ENCODE results near the gene GRK5. TPM values are rescaled to one million over a fixed set of nuclear protein-coding genes. Genes with fewer than 3 reads are reported as not detected.

GRK5 gene
- total RNA-seq, 1 experiment from 2014 or later, result 2.3 TPM

DNA sequence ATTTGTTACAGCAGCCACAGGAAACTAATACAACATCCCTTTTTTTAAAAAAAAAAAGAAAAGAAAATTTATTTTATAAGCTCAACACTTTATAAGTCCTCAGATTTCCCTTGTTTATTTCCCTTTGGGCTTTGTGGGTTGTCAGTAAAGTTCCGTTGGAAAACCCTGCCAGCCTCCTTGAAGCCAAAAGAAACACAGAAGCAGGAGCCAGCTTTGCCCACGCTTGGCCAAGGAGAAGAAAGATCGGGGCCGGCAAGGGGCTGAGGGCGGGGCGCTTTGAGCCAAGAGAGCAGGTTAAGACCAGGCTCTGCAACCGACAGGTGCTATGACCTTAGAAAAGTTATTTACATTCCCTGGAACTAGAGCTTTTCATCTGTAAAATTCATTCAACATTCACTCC lies 262.5 kb downstream of the GRK5 start (continued):
- TF ChIP-seq, protein P1, sequence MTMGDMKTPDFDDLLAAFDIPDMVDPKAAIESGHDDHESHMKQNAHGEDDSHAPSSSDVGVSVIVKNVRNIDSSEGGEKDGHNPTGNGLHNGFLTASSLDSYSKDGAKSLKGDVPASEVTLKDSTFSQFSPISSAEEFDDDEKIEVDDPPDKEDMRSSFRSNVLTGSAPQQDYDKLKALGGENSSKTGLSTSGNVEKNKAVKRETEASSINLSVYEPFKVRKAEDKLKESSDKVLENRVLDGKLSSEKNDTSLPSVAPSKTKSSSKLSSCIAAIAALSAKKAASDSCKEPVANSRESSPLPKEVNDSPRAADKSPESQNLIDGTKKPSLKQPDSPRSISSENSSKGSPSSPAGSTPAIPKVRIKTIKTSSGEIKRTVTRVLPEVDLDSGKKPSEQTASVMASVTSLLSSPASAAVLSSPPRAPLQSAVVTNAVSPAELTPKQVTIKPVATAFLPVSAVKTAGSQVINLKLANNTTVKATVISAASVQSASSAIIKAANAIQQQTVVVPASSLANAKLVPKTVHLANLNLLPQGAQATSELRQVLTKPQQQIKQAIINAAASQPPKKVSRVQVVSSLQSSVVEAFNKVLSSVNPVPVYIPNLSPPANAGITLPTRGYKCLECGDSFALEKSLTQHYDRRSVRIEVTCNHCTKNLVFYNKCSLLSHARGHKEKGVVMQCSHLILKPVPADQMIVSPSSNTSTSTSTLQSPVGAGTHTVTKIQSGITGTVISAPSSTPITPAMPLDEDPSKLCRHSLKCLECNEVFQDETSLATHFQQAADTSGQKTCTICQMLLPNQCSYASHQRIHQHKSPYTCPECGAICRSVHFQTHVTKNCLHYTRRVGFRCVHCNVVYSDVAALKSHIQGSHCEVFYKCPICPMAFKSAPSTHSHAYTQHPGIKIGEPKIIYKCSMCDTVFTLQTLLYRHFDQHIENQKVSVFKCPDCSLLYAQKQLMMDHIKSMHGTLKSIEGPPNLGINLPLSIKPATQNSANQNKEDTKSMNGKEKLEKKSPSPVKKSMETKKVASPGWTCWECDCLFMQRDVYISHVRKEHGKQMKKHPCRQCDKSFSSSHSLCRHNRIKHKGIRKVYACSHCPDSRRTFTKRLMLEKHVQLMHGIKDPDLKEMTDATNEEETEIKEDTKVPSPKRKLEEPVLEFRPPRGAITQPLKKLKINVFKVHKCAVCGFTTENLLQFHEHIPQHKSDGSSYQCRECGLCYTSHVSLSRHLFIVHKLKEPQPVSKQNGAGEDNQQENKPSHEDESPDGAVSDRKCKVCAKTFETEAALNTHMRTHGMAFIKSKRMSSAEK (CRISPR knock-in tag; IDR thresholded peaks at IDR 0.05; ENCODE audit: borderline replicate concordance), result no peak
- TF ChIP-seq NFATC4 (CRISPR knock-in tag; IDR thresholded peaks at IDR 0.05), result no peak
- TF ChIP-seq, protein P2, sequence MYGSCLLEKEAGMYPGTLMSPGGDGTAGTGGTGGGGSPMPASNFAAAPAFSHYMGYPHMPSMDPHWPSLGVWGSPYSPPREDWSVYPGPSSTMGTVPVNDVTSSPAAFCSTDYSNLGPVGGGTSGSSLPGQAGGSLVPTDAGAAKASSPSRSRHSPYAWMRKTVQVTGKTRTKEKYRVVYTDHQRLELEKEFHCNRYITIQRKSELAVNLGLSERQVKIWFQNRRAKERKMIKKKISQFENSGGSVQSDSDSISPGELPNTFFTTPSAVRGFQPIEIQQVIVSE (CRISPR knock-in tag; IDR thresholded peaks at IDR 0.05; ENCODE audit: borderline replicate concordance), result no peak
- no peak for TF ChIP-seq FOXP1 (CRISPR knock-in tag; IDR thresholded peaks at IDR 0.05; ENCODE audit: borderline replicate concordance)
- no peak for TF ChIP-seq ZNF423 (CRISPR knock-in tag; IDR thresholded peaks at IDR 0.05)

- Mint-ChIP-seq H3K36me3 (no peaks in the 10 kb centered on the region), H3K4me3 (no peak overlapping the region), H3K4me1 (no peaks in the 10 kb centered on the region), H3K9me3 (peaks cover 7% of the 10 kb centered on the region), H3K27me3 (ENCODE audit: low read depth) (peaks cover 31% of the 10 kb centered on the region), H3K27ac (no peak overlapping the region)
- ATAC-seq (no peak), DNase-seq (ENCODE audit: low spot score) (no peak)
- ChIA-PET POLR2A (no interaction called here), CTCF (interaction anchor here (0.9 to 1.9 kb wide), 2 partner anchors 19 to 26 kb away, joined by 3 to 5 read pairs; no protein-coding TSS in a partner anchor)
- no peak for TF ChIP-seq ZMAT4 (CRISPR knock-in tag; IDR thresholded peaks at IDR 0.05)
- TF ChIP-seq, protein P3, sequence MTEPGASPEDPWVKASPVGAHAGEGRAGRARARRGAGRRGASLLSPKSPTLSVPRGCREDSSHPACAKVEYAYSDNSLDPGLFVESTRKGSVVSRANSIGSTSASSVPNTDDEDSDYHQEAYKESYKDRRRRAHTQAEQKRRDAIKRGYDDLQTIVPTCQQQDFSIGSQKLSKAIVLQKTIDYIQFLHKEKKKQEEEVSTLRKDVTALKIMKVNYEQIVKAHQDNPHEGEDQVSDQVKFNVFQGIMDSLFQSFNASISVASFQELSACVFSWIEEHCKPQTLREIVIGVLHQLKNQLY (CRISPR knock-in tag; IDR thresholded peaks at IDR 0.05), result no peak
- no peak for TF ChIP-seq RORB (CRISPR knock-in tag; IDR thresholded peaks at IDR 0.05)
- no peak for TF ChIP-seq IRF1 (CRISPR knock-in tag; IDR thresholded peaks at IDR 0.05)
- no peak for TF ChIP-seq PRDM15 (CRISPR knock-in tag; IDR thresholded peaks at IDR 0.05)
- no peak for TF ChIP-seq ZNF121 (CRISPR knock-in tag; IDR thresholded peaks at IDR 0.05)
- no peak for TF ChIP-seq SP1 (CRISPR knock-in tag; conservative IDR thresholded peaks at IDR 0.05)
- no peak for TF ChIP-seq ZSCAN18 (CRISPR knock-in tag; IDR thresholded peaks at IDR 0.05)
- TF ChIP-seq ATF1 (CRISPR knock-in tag; IDR thresholded peaks at IDR 0.05), result no peak
- TF ChIP-seq, protein P4, sequence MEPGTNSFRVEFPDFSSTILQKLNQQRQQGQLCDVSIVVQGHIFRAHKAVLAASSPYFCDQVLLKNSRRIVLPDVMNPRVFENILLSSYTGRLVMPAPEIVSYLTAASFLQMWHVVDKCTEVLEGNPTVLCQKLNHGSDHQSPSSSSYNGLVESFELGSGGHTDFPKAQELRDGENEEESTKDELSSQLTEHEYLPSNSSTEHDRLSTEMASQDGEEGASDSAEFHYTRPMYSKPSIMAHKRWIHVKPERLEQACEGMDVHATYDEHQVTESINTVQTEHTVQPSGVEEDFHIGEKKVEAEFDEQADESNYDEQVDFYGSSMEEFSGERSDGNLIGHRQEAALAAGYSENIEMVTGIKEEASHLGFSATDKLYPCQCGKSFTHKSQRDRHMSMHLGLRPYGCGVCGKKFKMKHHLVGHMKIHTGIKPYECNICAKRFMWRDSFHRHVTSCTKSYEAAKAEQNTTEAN (CRISPR knock-in tag; IDR thresholded peaks at IDR 0.05), result no peak
- TF ChIP-seq GRHL2 (CRISPR knock-in tag; IDR thresholded peaks at IDR 0.05; ENCODE audit: insufficient replicate concordance, severe bottlenecking), result no peak
- no peak for TF ChIP-seq ZNF423 (CRISPR knock-in tag; IDR thresholded peaks at IDR 0.05)
- no peak for TF ChIP-seq TP53 (CRISPR knock-in tag; IDR thresholded peaks at IDR 0.05)
- no peak for TF ChIP-seq AR (CRISPR knock-in tag; IDR thresholded peaks at IDR 0.05)
These were observed 263.7 kb downstream of the GRK5 start for GRCh38 chr10:119470920-119471702.
